Mammary epithelial cell (primary cell): ENCODE results near the gene CEBPZOS.

ENCODE experiments used
- EZH2 ChIP-seq: IDR thresholded peaks from 2 replicates; pipeline ENCODE4 v1.6.1; 2012; ENCODE audit warnings: low read length, inconsistent platforms, borderline replicate concordance
- TF ChIP-seq, protein P1 (sequence below), 2 donors: IDR thresholded peaks in 1 of 2; conservative IDR thresholded peaks in 1 of 2; 2 replicates each; pipeline ENCODE4 v1.5.1; 2011 to 2012; ENCODE audit warnings: inconsistent platforms in 2 of 2, low read length in 2 of 2, mild to moderate bottlenecking in 2 of 2, control low read depth in 1 of 2, low read depth in 1 of 2; ENCODE audit not compliant: insufficient read depth in 1 of 2; ENCODE audit errors: extremely low read depth in 1 of 2

DNA sequence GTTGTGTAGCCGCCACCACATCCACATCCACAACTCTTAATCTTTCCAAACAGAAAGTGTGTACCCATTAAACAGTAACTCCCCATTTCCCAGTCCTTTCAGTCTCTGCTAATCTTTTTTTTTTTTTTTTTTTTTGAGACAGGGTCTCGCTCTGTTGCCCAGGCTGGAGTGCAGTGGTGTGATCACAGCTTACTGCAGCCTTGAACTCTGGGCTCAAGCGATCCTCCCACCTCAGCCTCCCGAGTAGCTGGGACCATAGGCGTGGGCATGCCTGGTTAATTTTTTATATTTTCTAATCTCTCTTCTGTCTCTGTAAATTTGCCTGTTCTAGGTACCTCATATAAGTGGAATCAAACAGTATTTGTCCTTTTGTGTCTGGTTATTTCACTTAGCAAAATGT is 43.1 kb upstream of the CEBPZOS start:
- TF ChIP-seq, protein P1, sequence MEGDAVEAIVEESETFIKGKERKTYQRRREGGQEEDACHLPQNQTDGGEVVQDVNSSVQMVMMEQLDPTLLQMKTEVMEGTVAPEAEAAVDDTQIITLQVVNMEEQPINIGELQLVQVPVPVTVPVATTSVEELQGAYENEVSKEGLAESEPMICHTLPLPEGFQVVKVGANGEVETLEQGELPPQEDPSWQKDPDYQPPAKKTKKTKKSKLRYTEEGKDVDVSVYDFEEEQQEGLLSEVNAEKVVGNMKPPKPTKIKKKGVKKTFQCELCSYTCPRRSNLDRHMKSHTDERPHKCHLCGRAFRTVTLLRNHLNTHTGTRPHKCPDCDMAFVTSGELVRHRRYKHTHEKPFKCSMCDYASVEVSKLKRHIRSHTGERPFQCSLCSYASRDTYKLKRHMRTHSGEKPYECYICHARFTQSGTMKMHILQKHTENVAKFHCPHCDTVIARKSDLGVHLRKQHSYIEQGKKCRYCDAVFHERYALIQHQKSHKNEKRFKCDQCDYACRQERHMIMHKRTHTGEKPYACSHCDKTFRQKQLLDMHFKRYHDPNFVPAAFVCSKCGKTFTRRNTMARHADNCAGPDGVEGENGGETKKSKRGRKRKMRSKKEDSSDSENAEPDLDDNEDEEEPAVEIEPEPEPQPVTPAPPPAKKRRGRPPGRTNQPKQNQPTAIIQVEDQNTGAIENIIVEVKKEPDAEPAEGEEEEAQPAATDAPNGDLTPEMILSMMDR (conservative IDR thresholded peaks at IDR 0.05 in 1 of 2, IDR thresholded peaks at IDR 0.05 in 1 of 2; ENCODE audit: extremely low read depth in 1 of 2, insufficient read depth in 1 of 2, low read depth in 1 of 2, low read length in 2 of 2) = no peak
- TF ChIP-seq EZH2 = no peak
